Fibroblast of skin of left quadriceps (primary cell): Measurements from ENCODE around the gene STIM2.
A peak's percentile ranks its signal among the peaks of the same experiment; 100 is the strongest.

Experiments
- DNase-seq, 2 experiments: peaks; one replicate each; pipeline ENCODE4 v3.0.0-alpha.2; 2013; ENCODE audit warnings: low read depth in 2 of 2

Gene STIM2

GRCh38 chr4:27040356-27040755 lies 179.7 kb downstream of the STIM2 start:
- DNase-seq = no peak

- DNase-seq = no peak
These were observed 181.8 kb downstream of the STIM2 start for GRCh38 chr4:27042411-27042810.

GRCh38 chr4:27043200-27043599 lies 182.6 kb downstream of the STIM2 start:
- DNase-seq = no peak

- no peak for DNase-seq
These were observed 186.2 kb downstream of the STIM2 start for GRCh38 chr4:27046851-27047250.

DNA sequence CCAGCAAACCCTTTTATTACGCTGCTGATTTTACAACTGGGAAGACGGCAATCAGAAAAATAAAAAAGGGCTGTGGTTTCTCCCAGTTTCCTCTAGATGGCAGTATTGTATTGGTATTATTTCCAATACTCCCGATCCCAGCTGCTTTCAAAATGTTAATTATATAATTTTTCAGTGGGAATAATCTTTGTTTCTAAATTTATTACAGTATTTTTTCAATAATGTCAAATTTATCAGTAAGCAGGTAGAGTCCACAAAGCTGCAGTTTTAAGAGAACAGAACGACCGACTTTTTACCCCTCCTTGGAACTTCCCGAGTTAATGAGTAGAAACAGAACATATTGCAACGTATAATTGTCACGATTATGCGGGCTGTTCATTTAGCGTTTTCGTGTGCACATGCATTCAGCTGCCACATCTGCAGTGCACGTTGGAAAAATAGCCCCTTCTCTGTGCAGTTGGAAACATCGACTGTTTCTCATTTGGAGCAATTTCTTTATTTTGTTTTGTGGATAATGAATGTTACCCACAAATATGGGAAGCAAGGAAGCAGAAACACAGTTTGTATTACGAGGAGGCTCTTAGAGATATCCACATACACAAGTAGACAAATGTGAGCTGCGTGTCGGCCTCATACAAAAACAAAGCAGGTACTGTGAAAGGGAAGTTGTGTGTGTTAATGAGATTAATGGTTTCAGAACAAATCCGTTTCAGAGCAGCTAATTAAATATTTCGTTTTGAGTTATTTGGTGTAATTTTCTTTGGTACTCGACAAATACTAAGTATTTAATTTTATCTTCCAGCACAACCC lies 188.0 kb downstream of the STIM2 start:
- DNase-seq = peak; percentile 10 to 12

DNA sequence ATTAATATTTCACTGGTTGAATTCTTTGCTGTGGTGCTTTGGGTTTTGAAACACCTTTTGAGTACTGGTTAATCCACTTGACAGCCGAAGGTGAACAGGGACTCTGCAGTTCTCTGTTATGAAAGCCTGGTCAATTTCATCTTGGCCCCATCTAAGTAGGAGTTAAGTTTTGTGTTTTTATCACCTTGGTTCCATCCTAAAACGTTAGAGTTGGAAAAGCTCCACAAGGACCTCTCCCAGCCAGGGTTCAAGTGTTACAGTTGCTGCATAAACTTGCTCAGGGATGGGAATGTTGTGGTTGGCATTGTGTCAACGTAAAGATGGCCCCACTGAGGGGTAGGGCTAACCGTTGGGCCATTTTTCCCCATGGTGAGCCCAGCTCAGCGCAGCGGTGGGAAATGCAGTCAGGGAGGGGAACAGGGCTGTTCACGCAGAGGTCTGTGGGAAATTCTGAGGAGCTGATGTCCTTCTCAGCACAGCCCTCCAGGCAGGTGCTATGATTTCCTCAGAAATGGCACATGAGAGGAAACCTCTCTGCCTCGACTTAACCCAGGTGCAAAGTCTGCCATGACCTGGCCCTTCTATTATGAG lies 188.7 kb downstream of the STIM2 start:
- no peak for DNase-seq

- no peak for DNase-seq
These were observed 190.1 kb downstream of the STIM2 start for GRCh38 chr4:27050731-27051130.

- no peak for DNase-seq
These were observed 194.7 kb downstream of the STIM2 start for GRCh38 chr4:27055221-27055760.

DNA sequence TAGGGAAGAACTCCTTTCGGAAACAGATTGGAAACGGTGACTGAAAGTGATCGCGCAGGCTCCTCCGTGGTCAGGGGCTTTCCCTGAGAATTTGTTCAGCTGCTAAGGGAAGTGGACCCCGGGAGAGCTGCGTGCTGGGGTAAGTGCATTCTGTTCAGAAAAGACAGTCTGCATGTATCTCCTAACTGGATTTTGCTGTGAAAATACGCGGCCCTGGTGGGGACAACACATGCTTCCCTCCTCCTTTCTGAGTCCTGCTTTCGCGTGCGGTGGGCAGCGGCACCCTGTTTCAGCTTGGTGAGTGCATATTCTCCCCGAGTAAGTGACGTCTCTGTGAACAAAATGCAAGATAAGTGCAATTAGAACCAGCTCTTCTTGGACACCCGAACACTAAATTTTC lies 195.6 kb downstream of the STIM2 start:
- DNase-seq = no peak

DNA sequence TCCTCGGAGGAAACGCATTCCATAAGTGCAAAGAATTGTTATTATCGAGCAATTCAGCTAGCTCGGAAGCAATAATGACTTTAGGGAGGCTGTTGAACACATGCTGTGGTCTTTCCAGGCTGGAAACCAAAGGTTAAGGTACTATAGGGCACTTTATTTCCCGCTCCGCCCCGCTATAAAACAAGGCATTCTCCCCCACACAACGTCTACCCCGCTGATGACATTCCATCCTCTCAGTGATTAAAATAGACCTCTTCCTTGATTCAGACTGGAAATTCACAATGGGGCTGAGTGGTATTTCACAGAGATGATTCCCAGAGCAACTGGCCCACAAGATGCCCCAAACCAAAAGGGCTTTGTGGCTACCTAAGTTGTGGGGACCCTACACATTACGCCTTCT lies 196.4 kb downstream of the STIM2 start:
- no peak for DNase-seq

- DNase-seq = no peak
These were observed 197.0 kb downstream of the STIM2 start for GRCh38 chr4:27057662-27058061.

DNA sequence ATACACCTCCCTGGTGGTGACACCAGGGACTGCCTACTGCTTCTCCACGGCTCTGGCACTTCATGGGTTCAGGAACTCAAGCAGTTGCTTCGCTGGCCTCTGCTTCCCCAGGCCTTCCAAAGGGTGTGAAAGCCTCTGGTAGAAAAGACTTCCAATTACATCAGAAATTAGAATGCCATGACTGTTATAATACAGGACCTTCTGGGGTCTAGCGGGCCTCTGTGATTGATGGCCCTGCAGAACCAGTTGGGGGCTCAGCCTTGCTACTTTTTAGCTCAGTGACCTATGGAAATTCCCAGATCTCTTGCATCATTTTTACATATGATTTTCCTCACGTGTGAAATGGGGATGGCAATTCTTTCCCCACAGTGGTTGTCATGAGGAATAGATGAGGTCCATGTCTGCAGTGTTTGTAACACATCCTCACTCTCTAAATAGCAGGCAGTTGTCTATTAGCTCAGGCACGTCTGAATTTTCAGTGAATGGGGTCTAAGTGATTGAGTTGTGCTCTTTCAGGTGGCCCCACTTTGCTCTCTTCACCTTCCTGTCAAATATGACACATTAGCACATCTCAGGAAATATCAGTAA lies 198.3 kb downstream of the STIM2 start:
- DNase-seq = no peak

GRCh38 chr4:27059446-27059845 lies 198.8 kb downstream of the STIM2 start:
- DNase-seq = no peak

DNA sequence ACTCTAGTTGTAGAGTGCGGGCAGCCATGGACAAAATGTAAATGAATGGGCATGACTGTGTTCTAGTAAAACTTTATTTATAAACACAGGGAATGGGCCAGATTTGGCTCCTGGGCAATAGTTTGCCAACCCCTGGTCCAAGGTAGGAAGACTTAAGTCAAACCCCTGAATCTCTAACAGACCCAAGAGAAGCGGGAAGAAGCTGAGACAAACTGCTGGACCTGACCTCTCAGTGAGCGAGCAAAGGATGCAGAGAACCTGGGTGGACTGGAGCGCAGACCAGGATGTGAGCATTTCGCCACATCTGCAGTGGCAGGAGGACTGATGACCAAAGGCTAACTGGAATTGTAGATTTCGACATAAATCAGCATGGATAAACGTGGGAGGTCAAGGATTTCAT lies 201.6 kb downstream of the STIM2 start:
- no peak for DNase-seq

DNA sequence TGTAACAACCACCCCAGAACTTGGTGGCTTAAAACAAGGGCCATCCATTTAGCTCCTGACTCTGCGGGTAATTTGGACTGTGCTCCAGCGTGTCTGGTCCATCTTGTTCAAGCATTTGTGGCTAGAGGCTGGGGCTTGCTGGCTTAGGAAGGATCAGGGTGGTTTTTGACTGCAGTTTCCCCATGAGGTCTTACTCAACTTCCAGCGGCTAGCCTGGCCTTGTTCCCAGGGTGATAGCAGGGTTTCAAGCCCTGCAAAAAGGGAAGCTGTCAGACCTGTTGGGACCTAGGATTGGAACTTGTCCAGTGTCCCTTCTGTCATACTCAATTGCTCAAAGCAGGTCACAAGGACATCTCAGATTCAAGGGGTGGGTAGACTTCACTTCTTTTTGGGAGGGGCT lies 205.9 kb downstream of the STIM2 start:
- DNase-seq = no peak

DNA sequence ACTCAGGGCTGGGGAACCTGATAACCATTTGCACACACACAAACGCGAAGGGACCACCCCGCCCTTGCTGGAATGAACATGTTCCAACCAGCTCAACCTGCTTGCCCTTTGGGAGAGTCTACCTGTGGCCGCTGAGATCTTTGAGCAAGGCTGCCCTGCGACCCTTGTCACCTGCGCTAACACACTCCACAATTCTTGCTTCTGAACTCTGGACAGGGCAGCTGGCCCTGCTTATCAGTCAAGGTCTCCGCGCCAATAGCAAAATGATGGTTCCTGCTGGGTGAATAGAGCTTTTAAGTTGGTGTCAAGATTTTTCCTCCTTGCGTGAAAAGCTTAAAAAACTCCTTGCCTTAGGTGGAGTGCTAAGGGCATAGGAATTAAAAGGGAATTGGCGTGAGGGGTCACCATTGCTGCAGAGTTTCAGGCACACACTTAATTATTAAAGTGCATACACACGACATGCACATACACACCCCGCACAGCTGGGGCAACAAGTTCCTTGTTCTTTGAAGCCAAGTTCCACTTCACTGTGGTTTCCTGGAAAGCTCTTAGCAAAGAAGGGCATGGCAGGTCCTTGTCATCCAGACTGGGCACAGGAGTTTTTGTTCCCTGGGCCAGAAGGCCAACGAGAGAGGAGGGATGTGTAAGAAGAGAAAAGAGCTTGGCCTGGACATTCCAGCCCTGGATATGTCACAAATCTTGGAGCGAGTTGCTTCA lies 207.7 kb downstream of the STIM2 start:
- no peak for DNase-seq
